ENCODE measurements around the gene PROX1. TPM values are rescaled to one million over a fixed set of nuclear protein-coding genes. Genes with fewer than 3 reads are reported as not detected.

Gene PROX1
- total RNA-seq, 2 donors from 2014 or later: 13.7 to 27.4 TPM

DNA sequence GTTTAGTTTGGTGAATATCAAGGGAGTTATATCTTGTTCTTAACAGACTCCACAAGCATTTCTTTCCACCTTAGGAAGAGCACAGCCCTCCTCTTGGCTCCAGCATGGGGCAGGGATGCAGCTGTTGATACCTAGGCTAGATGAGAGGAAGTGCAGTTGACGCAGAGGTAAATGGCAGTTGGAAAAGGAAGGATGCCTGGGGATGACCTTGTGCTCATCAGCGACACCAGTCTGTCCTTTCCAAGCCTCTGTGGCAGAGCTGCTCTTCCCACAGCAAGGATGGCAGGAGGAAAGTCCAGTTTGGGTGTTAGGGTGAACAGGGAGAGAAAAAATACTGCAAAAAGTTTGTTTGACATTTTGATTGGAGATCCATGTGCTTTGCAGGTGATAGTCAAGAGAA is 6.2 kb downstream of the PROX1 start:
- H3K4me3 ChIP-seq: no peak overlapping the region
- DNase-seq (no peak), ATAC-seq (no peak)
- H3K27me3 ChIP-seq: no peaks in the 10 kb centered on the region
- intact Hi-C loops (cut with DNase I): no loop called here
- WGBS, 2 donors: 59 to 66% methylated on average over 2 of the region's 2 CpGs
- peaks cover 2 to 6% of the 10 kb centered on the region in 2 donors for H3K36me3 ChIP-seq (replicated peaks in 1 of 2; ENCODE audit: insufficient read depth in 1 of 2, low read depth in 2 of 2)
- H3K9me3 ChIP-seq: no peaks in the 10 kb centered on the region
- TF ChIP-seq POLR2A (IDR thresholded peaks at IDR 0.05): no peak
- TF ChIP-seq, protein P1, sequence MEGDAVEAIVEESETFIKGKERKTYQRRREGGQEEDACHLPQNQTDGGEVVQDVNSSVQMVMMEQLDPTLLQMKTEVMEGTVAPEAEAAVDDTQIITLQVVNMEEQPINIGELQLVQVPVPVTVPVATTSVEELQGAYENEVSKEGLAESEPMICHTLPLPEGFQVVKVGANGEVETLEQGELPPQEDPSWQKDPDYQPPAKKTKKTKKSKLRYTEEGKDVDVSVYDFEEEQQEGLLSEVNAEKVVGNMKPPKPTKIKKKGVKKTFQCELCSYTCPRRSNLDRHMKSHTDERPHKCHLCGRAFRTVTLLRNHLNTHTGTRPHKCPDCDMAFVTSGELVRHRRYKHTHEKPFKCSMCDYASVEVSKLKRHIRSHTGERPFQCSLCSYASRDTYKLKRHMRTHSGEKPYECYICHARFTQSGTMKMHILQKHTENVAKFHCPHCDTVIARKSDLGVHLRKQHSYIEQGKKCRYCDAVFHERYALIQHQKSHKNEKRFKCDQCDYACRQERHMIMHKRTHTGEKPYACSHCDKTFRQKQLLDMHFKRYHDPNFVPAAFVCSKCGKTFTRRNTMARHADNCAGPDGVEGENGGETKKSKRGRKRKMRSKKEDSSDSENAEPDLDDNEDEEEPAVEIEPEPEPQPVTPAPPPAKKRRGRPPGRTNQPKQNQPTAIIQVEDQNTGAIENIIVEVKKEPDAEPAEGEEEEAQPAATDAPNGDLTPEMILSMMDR (IDR thresholded peaks at IDR 0.05): no peak
- peaks cover 17% of the 10 kb centered on the region for H3K4me1 ChIP-seq
- no peak overlapping the region for H3K27ac ChIP-seq

DNA sequence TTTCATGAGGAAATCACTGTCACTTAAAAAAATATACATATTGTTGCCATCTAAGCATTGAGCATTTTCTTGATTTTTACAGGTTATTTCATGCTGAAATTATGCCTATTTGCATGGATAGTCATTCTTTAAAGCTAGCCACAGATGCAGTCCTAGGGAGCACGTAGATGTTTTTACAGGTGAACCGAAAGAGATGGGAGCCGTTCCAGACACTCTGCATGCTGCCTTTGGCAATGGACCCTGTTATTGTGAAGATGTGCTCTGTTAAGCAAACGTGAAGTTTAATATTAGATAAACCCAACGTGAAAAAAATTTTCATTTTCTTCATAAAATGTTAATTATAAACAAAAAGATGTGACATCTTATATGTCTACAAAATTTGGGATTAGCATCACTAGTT is 7.1 kb downstream of the PROX1 start:
- Histone ChIP-seq H3K27ac (no peak overlapping the region), H3K9me3 (no peaks in the 10 kb centered on the region), H3K36me3 (replicated peaks in 1 of 2; ENCODE audit: insufficient read depth in 1 of 2, low read depth in 2 of 2) (peaks cover 2 to 6% of the 10 kb centered on the region in 2 donors), H3K4me3 (no peak overlapping the region), H3K27me3 (no peaks in the 10 kb centered on the region), H3K4me1 (peaks cover 17% of the 10 kb centered on the region)
- intact Hi-C loops (cut with DNase I): no loop called here
- DNase-seq: no peak
- WGBS, 2 donors: 36 to 44% methylated on average over 5 of the region's 5 CpGs
- ATAC-seq: no peak
- TF ChIP-seq POLR2A (IDR thresholded peaks at IDR 0.05): no peak
- TF ChIP-seq, protein P1 (IDR thresholded peaks at IDR 0.05): no peak

DNA sequence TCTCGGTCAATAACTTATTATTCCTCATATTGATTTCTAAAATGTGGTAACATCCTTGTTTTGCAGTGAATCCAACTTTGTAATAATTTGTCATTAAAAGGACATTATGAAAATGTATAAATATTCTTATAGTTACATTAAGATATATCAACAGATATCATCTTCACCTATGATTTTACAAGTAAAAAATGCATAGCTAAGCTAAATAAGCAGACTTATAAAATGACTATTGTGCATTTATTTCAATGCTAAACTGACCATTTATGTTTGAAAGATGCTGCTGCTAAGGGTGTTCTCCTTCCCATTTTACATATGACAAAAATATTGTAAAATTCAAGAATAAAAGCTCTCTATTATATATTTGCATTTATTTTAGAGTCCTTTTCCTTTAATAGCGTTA is 7.8 kb downstream of the PROX1 start:
- ATAC-seq: no peak
- intact Hi-C loops (cut with DNase I): no loop called here
- Histone ChIP-seq H3K27me3 (no peaks in the 10 kb centered on the region), H3K36me3 (replicated peaks in 1 of 2; ENCODE audit: insufficient read depth in 1 of 2, low read depth in 2 of 2) (peaks cover 2 to 6% of the 10 kb centered on the region in 2 donors), H3K27ac (no peak overlapping the region), H3K4me1 (peaks cover 11% of the 10 kb centered on the region), H3K9me3 (no peaks in the 10 kb centered on the region), H3K4me3 (no peak overlapping the region)
- DNase-seq: no peak
- TF ChIP-seq, protein P1 (IDR thresholded peaks at IDR 0.05): no peak
- no peak for TF ChIP-seq POLR2A (IDR thresholded peaks at IDR 0.05)
- WGBS, 2 donors: 61 to 79% methylated on average over 2 of the region's 2 CpGs

DNA sequence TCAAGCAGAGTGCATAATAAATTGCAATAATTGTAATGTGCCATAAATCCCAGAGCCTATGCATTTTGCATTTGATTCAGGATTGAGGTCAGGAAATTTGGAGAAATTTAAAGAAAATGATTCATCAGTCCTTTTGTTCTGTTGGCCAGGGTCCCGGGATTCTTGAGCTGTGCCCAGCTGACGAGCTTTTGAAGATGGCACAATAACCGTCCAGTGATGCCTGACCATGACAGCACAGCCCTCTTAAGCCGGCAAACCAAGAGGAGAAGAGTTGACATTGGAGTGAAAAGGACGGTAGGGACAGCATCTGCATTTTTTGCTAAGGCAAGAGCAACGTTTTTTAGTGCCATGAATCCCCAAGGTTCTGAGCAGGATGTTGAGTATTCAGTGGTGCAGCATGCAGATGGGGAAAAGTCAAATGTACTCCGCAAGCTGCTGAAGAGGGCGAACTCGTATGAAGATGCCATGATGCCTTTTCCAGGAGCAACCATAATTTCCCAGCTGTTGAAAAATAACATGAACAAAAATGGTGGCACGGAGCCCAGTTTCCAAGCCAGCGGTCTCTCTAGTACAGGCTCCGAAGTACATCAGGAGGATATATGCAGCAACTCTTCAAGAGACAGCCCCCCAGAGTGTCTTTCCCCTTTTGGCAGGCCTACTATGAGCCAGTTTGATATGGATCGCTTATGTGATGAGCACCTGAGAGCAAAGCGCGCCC is 8.7 kb downstream of the PROX1 start:
- no peak for DNase-seq
- Histone ChIP-seq H3K4me1 (peaks cover 2% of the 10 kb centered on the region), H3K9me3 (no peaks in the 10 kb centered on the region), H3K27me3 (no peaks in the 10 kb centered on the region), H3K36me3 (replicated peaks in 1 of 2; ENCODE audit: insufficient read depth in 1 of 2, low read depth in 2 of 2) (peaks cover 2 to 6% of the 10 kb centered on the region in 2 donors), H3K4me3 (no peak overlapping the region), H3K27ac (no peak overlapping the region)
- intact Hi-C loops (cut with DNase I): no loop called here
- ATAC-seq: no peak
- TF ChIP-seq, protein P1 (IDR thresholded peaks at IDR 0.05): no peak
- TF ChIP-seq POLR2A (IDR thresholded peaks at IDR 0.05): no peak
- 78 to 85% methylated on average over 15 of the region's 15 CpGs for WGBS, 2 donors

Data from body of pancreas (tissue), 4 donors.